GM21786 (cell line): Measurements from ENCODE around the gene HECTD1.
"Not testable (repeated sequence)": the region's sequence is repeated elsewhere in the genome, so short reads cannot be mapped to it uniquely, and the experiment has no call there.

ENCODE experiments used
- ATAC-seq: cut with Tn5 transposase; IDR thresholded peaks from one replicate; pipeline ENCODE4 v1.9.1; 2021; ENCODE audit not compliant: unreplicated experiment

Gene HECTD1

DNA sequence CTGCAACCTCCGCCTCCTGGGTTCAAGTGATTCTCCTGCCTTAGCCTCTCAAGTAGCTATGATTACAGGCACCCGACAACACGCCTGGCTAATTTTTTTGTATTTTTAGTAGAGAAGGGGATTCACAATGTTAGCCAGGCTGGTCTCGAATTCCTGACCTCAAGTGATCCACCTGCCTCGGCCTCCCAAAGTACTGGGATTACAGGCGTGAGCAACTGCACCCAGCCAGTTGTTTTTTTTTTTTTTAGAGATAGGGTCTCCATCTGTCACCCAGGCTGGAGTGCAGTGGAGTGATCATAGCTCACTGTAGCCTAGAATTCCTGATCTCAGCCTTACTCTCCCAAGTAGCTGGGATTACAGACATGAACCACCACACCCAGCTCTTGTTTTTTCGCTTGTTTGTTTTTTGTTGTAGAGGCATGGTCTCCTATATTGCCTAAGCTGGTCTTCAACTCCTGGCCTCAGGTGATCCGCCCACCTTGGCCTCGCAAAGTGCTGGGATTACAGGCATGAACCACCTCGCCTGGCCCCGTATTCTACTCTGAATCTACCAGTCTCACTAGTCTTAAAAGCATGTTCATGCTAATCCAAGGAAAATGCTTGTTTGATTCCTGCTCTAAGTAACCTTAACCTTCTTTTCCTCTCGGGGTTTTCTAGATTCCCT, 149.8 kb downstream of the HECTD1 start:
- no peak for ATAC-seq

DNA sequence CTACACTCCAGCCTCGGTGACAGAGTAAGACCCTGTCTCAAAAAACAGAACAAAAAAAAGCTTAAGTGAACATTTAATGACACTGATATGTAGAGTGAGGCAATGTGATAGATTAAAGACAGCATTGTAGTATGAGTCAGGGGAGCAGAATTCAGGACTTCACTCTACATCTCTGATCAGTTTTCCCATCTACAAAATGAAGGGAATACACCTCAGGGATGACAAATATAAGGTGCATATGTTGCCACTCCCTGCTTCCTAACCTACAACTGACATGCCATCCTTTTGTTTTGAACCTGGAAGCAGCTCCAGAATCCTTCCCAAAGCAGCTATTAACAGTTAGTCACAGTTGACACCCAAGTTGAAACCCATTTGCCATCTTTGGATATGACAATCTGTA, 150.6 kb downstream of the HECTD1 start:
- ATAC-seq, result no peak

DNA sequence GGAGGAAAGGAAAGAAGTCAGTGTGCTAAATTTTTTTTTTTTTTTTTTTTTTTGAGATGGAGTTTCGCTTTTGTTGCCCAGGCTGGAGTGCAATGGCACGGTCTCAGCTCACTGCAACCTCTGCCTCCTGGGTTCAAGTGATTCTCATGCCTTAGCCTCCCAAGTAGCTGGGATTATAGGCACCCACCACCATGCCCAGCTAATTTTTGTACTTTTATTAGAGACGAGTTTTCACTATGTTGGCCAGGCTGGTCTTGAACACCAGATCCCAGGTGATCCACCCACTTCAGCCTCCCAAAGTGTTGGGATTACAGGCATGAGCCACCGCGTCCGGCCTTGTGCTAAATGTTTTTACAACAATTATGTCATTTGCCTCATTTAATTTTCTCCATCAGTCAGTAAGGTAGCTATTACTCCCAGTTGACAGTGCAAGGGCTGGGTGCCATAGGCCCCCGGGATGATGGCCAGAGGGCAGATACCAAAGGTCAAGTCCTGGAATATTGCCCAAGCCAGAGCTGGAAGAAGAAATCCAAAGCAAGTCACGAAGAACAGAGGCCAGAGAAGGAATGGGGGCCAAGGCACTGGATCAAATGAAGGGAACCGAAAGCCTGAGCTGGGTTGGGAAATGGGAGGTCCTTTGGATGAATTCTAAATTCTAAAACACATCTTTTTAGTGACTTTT, 154.5 kb downstream of the HECTD1 start:
- ATAC-seq, result not testable (repeated sequence)

DNA sequence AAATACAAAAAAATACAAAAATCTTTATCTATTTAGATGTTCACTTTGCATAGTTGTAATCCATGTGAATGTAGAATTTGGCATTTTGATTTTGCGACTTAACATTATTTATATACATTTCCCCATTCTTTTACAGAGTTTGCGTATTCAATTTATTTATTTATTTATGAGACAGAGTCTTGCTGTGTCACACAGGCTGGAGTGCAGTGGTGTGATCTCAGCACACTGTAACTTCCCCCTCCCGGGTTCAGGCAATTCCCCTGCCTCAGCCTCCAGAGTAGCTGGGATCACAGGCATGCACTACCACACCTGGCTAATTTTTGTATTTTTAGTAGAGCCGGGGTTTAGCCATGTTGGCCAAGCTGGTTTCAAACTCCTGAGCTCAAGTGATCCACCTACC, 156.1 kb downstream of the HECTD1 start:
- ATAC-seq, result no peak

DNA sequence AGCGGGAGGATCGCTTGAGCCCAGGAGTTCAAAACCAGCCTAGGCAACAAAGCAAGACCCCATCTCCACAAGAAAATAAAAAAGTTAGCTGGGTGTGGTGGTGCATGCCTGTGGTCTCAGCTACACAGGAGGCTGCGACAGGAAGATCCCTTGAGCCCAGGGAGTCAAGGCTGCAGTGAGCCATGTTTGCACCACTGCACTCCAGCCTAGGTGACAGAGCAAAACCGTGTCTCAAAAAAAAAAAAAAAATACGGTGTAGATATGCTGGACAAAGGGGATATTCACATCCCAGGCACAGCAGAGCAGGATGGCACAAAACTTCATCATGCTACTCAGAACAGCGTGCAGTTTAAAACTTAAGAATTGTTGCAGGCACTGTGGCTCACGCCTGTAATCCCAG, 156.6 kb downstream of the HECTD1 start:
- no peak for ATAC-seq
